ENCODE data around the gene CIAPIN1.

The CIAPIN1 gene

DNA sequence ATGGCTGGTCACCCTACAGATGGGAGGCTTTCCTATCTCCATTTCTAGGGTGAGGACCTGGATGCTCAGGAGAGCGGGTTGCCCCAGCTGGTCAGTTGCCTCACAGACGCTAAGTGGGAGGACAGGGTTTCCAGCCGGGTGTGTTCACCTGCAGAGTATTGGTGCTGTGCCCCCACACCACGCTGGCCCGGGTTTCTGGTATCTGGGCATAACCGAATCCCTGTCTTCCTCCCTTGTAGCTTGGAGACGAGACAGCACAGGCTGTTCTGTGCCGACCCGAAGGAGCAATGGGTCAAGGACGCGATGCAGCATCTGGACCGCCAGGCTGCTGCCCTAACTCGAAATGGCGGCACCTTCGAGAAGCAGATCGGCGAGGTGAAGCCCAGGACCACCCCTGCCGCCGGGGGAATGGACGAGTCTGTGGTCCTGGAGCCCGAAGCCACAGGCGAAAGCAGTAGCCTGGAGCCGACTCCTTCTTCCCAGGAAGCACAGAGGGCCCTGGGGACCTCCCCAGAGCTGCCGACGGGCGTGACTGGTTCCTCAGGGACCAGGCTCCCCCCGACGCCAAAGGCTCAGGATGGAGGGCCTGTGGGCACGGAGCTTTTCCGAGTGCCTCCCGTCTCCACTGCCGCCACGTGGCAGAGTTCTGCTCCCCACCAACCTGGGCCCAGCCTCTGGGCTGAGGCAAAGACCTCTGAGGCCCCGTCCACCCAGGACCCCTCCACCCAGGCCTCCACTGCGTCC, 65.2 kb downstream of the CIAPIN1 start:
- no peak for DNase-seq

- DNase-seq = no peak
Observed at GRCh38 chr16:57380671-57381462, 66.3 kb downstream of the CIAPIN1 start.

DNA sequence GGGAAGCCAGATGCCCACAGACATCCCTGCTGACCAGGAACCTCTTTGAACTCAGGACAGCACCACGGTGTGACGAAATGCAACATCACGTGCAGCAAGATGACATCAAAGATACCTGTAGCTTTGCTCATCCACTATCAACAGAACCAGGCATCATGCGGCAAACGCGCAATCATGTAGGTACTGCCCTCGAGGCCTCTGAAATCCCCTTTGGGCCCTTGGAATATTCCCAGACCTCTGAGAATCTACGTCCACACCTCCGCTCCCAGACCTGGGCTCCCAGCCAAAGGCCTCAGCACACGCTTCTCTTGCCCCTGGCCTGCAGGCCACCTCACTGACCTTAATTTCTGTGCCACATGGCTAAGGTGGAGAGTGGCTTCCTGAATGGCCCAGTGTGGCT, 67.6 kb downstream of the CIAPIN1 start:
- DNase-seq = no peak
